Measurements from ENCODE around the gene CIAO2B. TPM values are rescaled to one million over a fixed set of nuclear protein-coding genes. Genes with fewer than 3 reads are reported as not detected.
"Not testable (repeated sequence)": the region's sequence is repeated elsewhere in the genome, so short reads cannot be mapped to it uniquely, and the experiment has no call there.

CIAO2B gene
- polyA plus RNA-seq (ENCODE audit: insufficient read length in 4 of 4), result 100 to 1,000 TPM in 1 of 4 donors, 10 to 100 TPM in 3; 79.0 to 120 (median 90.3) TPM

DNA sequence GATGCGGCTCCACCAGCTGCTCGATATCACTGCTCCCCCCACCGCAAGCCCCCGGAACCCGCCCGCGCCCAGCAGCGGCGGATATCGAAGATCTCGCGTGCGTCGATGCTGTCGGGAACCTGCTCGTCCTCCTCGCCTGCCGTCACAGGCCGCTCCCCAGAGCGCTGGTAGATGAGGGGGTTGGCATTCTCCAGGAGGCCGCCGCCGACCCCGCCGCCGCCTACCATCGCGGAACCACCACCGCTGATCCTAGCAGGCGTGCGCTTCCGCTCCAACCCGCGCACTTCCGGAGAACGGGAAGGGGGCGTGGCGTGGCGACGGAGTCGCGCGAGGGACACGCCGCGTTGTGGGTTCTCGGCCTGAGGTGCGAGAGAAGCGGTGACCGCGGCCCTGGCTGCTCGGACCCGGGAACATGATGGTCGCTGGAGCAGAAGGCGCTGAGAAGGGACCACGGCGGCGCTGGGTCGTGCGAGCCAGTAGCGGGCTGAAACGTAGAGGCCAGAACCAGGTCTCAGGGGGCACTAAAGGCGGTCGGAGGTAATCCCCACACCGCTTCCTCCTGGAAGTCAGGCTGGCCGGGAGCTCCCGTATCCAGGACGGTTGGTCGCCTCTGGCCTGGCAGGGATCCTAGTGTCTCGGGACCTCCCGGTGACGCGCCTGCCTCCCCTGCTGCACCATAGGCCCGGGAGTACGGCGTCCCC lies at the start of gene CIAO2B:
Gene CIAO2B, minus strand, starts transcription at position 265 of the 701 bp plus-strand sequence. Its CDS starts 38 bp downstream, at position 227.
- DNase-seq (ENCODE audit: low read depth in 4 of 4, low spot score in 3 of 4), result peak; percentile 73 to 84 (median 77)

DNA sequence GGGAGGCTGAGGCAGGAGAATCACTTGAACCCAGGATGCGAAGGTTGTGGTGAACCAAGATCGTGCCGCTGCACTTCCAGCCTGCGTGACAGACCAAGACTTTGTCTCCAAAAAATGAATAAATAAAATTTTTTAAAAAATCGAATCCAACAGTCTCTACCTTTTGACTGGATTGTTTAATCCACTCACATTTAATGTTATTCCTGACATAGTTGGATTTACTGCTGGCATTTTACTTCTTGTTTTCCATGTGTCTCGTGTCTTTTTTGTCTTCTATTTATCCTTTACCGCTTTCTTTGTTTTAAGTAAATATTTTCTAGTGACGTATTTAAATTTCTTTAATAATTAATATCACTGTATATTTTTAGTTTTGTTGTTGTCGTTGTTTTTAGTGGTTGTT lies 48.8 kb upstream of the CIAO2B start:
- no peak for DNase-seq (ENCODE audit: low read depth in 4 of 4, low spot score in 3 of 4)

DNA sequence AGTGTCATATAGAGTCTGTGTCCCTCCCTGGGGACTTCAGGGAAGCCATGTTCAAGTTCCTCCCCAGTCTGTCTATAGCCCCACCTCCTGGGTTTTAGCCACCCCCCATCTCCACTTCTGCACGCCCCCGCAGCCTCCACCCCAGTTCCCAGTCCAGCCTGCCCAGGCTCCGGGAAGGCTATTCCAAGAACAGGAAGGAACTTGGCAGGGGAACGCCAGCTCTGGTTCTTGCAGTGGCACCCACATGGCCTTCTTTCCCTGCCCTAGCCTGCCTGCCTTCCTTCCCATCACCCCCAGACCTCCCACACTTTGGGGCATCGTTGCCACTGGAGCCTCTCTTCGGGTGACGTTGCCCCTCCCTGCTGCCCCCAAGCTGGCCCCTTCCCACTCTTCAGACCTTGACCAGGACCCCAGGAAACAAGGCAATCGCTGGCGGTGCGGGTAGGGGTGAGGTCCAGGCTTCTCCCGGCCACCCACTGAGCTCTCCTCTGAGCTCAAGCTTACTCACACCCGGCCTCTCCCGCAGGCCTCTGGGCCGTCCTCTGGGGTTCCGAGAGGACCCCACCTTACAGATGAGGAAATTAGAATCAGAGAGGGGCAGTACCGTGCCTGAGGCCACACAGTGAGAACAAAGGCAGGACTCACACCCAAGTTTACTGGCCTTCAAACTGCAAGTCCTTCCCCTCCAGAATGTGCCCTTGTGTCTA lies 45.0 kb upstream of the CIAO2B start:
- DNase-seq (ENCODE audit: low read depth in 4 of 4, low spot score in 3 of 4), result no peak

- DNase-seq (ENCODE audit: low read depth in 4 of 4, low spot score in 3 of 4), result peak in 2 of 4 donors; percentile 61 to 71
These were observed 43.3 kb upstream of the CIAO2B start for GRCh38 chr16:66977341-66978113.

- no peak for DNase-seq (ENCODE audit: low read depth in 4 of 4, low spot score in 3 of 4)
These were observed 42.5 kb upstream of the CIAO2B start for GRCh38 chr16:66976746-66977145.

GRCh38 chr16:66975302-66975893 lies 41.2 kb upstream of the CIAO2B start:
- DNase-seq (ENCODE audit: low read depth in 4 of 4, low spot score in 3 of 4), result no peak

DNA sequence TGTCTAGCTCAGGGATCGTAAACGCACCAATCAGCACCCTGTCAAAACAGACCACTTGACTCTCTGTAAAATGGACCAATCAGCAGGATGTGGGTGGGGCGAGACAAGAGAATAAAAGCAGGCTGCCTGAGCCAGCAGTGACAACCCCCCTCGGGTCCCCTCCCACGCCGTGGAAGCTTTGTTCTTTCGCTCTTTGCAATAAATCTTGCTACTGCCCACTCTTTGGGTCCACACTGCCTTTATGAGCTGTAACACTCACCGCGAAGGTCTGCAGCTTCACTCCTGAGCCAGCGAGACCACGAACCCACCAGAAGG lies 40.7 kb upstream of the CIAO2B start:
- DNase-seq (ENCODE audit: low read depth in 4 of 4, low spot score in 3 of 4), result not testable (repeated sequence)

DNA sequence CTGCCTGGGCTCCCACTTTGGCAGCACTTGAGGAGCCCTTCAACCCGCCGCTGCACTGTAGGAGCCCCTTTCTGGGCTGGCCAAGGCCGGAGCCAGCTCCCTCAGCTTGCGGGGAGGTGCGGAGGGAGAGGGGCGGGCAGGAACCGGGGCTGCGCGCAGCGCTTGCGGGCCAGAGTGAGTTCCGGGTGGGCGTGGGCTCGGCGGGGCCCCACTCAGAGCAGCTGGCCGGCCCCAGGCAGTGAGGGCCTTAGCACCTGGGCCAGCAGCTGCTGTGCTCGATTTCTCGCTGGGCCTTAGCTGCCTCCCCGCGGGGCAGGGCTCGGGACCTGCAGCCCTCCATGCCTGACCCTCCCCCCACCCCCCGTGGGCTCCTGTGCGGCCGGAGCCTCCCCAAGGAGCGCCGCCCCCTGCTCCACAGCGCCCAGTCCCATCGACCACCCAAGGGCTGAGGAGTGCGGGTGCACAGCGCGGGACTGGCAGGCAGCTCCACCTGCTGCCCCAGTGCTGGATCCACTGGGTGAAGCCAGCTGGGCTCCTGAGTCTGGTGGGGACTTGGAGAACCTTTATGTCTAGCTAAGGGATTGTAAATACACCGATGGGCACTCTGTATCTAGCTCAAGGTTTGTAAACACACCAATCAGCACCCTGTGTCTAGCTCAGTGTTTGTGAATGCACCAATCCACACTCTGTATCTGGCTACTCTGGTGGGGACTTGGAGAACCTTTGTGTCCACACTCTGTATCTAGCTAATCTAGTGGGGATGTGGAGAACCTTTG lies 40.1 kb upstream of the CIAO2B start:
- not testable (repeated sequence) for DNase-seq (ENCODE audit: low read depth in 4 of 4, low spot score in 3 of 4)

- DNase-seq (ENCODE audit: low read depth in 4 of 4, low spot score in 3 of 4), result no peak
These were observed 39.5 kb upstream of the CIAO2B start for GRCh38 chr16:66973716-66974115.

DNA sequence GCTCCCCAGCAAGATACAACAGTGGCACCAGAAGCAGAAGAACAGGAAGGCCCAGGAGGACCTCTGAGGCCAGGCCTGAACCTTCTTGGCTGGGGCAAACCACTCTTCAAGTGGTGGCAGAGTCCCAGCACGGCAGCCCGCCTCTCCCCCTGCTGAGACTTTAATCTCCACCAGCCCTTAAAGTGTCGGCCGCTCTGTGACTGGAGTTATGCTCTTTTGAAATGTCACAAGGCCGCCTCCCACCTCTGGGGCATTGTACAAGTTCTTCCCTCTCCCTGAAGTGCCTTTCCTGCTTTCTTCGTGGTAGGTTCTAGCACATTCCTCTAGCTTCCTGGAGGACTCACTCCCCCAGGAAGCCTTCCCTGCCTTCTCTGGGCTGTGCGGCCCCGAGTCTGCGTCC lies 38.8 kb upstream of the CIAO2B start:
- DNase-seq (ENCODE audit: low read depth in 4 of 4, low spot score in 3 of 4), result no peak

DNA sequence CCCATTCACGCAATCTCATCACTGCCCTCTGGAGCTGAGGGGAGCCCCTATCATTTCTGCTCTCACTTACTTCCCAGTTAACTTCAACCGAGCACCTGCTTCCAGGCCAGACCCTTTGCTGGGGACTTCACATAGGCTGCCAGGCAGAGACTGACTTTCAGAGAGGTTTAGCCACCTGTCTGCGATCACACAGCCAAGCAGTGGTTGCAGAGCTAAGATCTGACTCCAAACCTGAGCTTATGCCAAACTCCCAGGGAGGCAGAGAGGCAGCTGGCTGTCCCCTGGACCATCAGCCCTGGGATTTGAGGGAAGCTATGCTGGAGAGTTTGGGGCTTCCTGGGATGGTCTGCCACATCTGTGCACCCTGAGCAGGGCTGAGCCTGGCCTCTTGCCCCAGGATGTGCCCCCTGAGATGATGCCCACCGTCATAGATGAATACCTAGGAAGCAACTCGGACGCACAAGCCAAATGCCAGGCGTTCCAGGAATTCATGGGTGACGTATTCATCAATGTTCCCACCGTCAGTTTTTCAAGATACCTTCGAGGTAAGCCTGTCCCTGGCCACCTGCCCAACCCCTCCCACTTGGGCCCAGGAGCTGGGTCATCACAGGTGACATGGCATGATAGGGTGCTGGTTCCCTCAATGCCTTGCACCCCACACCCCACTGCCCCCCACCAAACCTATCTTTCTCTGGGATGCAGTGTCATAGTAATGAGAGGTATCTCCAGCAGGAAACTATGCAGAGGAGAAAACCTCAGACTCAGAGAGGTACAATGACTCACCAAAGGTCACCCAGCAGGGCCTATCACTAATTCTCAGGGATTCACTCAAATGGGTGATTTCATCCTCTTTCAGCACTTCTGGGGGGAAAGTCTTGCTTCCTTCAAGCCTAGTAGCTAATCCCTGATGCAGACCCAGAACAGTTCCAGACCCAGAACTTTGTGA lies 36.8 kb upstream of the CIAO2B start:
- DNase-seq (ENCODE audit: low read depth in 4 of 4, low spot score in 3 of 4), result no peak

GRCh38 chr16:66968847-66969246 lies 34.6 kb upstream of the CIAO2B start:
- DNase-seq (ENCODE audit: low read depth in 4 of 4, low spot score in 3 of 4), result no peak

DNA sequence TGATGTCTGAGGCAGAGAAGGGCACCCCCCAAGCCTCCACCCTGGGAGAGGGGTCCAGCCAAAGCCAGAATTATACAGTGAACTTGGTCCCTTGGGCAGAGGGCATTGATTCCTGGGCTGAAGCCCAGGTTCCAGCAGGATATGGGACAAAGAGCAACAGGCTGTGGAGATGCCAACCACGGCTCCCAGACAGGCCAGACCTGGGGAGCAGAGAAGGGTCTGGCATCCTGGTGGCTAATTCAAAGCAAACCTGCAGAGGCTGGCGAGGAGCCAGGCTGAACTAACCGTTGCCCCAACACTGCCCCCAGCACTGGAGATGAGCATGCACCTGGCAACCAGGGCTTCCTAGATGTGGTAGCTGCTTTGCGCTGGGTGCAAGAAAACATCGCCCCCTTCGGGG lies 29.8 kb upstream of the CIAO2B start:
- no peak for DNase-seq (ENCODE audit: low read depth in 4 of 4, low spot score in 3 of 4)

DNA sequence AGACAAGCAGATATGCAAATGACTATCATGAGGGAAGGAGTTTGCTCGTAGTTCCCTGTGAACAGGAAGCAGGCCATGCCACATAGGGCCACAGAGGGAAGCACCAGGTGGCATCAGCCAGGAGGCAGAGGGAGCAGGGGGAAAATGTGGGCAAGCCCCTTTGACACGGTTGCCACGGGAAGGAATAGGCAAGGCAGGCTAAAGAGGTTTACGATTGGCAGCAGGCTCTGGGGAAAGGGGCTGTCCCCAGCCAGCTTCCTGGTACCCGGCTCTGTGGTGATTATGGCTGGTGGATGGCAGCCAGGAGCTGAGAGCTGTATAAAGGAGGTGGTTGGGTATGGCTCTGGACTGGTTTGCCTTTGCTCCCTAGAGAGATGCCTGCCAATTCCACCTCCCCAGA lies 27.7 kb upstream of the CIAO2B start:
- no peak for DNase-seq (ENCODE audit: low read depth in 4 of 4, low spot score in 3 of 4)

DNA sequence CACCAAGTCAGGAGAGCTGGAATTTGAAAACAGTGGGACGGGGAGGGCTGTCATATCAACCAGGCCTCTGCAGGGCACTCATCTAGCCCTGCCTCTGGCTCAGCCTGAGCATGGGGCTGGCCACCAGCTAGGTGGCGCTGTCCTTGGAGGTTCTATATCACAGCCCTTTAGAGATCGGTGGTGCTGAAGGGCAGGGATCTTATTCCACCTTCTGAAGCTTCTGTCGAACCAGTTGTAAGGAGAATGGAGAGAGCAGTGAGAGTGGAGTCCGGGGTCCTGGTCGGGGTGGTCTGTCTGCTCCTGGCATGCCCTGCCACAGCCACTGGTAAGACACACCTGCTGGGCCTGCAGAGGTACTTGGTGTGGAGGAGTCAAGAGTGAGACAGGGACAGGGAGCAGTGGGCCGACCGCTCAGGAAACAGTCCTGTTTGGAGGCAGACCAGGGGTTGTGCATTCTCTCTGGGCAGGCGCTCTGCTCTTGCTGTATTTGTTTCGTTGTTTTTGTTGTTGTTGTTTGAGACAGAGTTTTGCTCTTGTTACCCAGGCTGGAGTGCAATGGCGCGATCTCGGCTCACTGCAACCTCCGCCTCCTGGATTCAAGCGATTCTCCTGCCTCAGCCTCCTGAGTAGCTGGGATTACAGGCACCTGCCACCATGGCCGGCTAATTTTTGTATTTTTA lies 27.0 kb upstream of the CIAO2B start, which contains the start of gene CES3:
Gene CES3, plus strand, starts transcription at position 202 of the 680 bp plus-strand sequence. Its CDS starts 42 bp downstream, at position 244.
- DNase-seq (ENCODE audit: low read depth in 4 of 4, low spot score in 3 of 4), result no peak

GRCh38 chr16:66960270-66960669 lies 26.1 kb upstream of the CIAO2B start:
- no peak for DNase-seq (ENCODE audit: low read depth in 4 of 4, low spot score in 3 of 4)

DNA sequence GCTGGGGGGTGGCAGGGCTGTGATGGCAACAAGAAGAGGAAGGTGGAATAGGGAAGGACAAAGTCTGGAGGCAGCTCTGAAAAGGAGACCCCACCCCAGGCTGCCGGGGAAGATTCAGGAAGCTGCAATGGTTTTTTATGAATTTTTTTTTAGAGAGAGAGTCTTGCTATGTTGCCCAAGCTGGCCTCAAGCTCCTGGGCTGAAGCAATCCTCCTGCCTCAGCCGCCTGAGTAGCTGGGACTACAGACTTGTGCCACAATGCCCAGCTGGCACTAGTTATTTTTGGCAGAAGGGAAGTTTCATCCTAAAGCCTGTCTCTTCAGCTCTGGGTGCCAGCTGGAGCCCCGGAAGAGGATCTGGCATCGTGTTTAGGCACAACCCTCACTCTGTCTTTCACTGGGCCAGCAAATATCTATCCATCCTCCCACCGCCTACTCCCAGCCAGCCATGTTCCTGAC lies 25.5 kb upstream of the CIAO2B start:
- no peak for DNase-seq (ENCODE audit: low read depth in 4 of 4, low spot score in 3 of 4)

Measured in right renal pelvis (tissue), 4 donors.